K562 (cell line): ENCODE data around the gene ADCY4.

Experiments
- CBX1 ChIP-seq: sonication (generic); IDR thresholded peaks from 2 replicates; pipeline ENCODE4 v1.6.1; 2016; ENCODE audit warnings: antibody characterized with exemption, low read depth, mild to moderate bottlenecking
- HLTF ChIP-seq: fragments of 450-650 bp; IDR thresholded peaks from 2 replicates; pipeline ENCODE4 v1.6.1; 2016
- NFIC ChIP-seq: fragments of 450-650 bp; IDR thresholded peaks from 2 replicates; pipeline ENCODE4 v1.6.1; 2017; ENCODE audit warnings: mild to moderate bottlenecking, inconsistent platforms
- RAD21 ChIP-seq, 2 experiments: fragments of 250-450 bp in 1 of 2; fragments of 450-650 bp in 1 of 2; sonication (Bioruptor Pico) in 1 of 2; formaldehyde crosslinking in 1 of 2; IDR thresholded peaks in 1 of 2; conservative IDR thresholded peaks in 1 of 2; 2 replicates each; pipeline versions ENCODE4 v1.4.0 to v1.8.0; 2020 to 2022; ENCODE audit warnings: mild to moderate bottlenecking in 2 of 2, moderate library complexity in 1 of 2
- ZBED1 ChIP-seq: IDR thresholded peaks from 2 replicates; pipeline ENCODE4 v1.6.1; 2014
- ZBTB1 ChIP-seq: sonication (generic); formaldehyde crosslinking; IDR thresholded peaks from 2 replicates; pipeline ENCODE4 v1.8.1; 2023; ENCODE audit warnings: missing genetic modification reagents, low read depth, mild to moderate bottlenecking, borderline replicate concordance
- ZNF76 ChIP-seq: fragments of 250-450 bp; sonication (Bioruptor Pico); IDR thresholded peaks from 2 replicates; pipeline ENCODE4 v1.4.0; 2020; ENCODE audit warnings: mild to moderate bottlenecking, moderate library complexity, borderline replicate concordance
- TF ChIP-seq, protein P1 (sequence below), 3 experiments: IDR thresholded peaks in 2 of 3; conservative IDR thresholded peaks in 1 of 3; 2 replicates each; pipeline ENCODE4 v1.5.1; 2011 to 2012; ENCODE audit warnings: low read length in 3 of 3, mild to moderate bottlenecking in 3 of 3, control low read depth in 2 of 3, improper control_type of control experiment in 1 of 3, inconsistent platforms in 1 of 3, low read depth in 1 of 3, mixed read lengths in 1 of 3, moderate library complexity in 1 of 3; ENCODE audit not compliant: insufficient read depth in 2 of 3
- TF ChIP-seq, protein P2 (sequence below): IDR thresholded peaks from 3 replicates; pipeline ENCODE4 v1.6.1; 2011; ENCODE audit warnings: borderline replicate concordance, mild to moderate bottlenecking; ENCODE audit not compliant: insufficient read length, insufficient read depth
- TF ChIP-seq, protein P3 (sequence below): fragments of 250-450 bp; sonication (Bioruptor Pico); IDR thresholded peaks from 2 replicates; pipeline ENCODE4 v1.4.0; 2020; ENCODE audit warnings: mild to moderate bottlenecking, moderate library complexity, borderline replicate concordance
- TF ChIP-seq, protein P4 (sequence below): fragments of 450-650 bp; conservative IDR thresholded peaks from 2 replicates; pipeline ENCODE4 v1.6.1; 2016; ENCODE audit warnings: missing genetic modification characterization, low read depth, mild to moderate bottlenecking, missing compliant biosample characterization, moderate library complexity

DNA sequence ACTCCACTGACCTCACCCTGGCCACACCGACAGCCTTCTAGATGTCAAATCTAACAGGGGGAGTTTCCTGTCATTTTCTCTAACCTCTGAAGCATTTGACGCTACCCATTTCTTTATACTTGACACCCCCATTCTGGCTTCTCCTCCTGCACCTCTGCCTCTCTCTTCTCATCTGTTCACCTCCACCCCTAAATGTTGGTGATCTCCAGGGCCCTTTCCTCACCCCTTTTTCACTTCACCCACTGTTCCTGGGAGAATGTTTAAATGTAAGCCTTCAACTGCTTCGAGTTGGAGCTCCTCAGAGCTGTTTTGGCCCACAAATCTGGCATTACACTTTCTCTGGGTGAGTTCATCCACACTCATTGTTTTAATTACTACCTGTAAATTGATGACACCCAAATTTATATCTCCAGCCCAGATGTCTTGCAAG lies 63.0 kb downstream of the ADCY4 start:
- TF ChIP-seq, protein P1, sequence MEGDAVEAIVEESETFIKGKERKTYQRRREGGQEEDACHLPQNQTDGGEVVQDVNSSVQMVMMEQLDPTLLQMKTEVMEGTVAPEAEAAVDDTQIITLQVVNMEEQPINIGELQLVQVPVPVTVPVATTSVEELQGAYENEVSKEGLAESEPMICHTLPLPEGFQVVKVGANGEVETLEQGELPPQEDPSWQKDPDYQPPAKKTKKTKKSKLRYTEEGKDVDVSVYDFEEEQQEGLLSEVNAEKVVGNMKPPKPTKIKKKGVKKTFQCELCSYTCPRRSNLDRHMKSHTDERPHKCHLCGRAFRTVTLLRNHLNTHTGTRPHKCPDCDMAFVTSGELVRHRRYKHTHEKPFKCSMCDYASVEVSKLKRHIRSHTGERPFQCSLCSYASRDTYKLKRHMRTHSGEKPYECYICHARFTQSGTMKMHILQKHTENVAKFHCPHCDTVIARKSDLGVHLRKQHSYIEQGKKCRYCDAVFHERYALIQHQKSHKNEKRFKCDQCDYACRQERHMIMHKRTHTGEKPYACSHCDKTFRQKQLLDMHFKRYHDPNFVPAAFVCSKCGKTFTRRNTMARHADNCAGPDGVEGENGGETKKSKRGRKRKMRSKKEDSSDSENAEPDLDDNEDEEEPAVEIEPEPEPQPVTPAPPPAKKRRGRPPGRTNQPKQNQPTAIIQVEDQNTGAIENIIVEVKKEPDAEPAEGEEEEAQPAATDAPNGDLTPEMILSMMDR (IDR thresholded peaks at IDR 0.05 in 2 of 3, conservative IDR thresholded peaks at IDR 0.05 in 1 of 3; ENCODE audit: insufficient read depth in 2 of 3, low read depth in 1 of 3, low read length in 3 of 3): no peak
- TF ChIP-seq HLTF (no peak), CBX1 (no peak), ZBTB1 (CRISPR knock-in tag) (no peak), RAD21 (CRISPR knock-in tag; conservative IDR thresholded peaks at IDR 0.05 in 1 of 2, IDR thresholded peaks at IDR 0.05 in 1 of 2) (no peak), NFIC (no peak), ZNF76 (CRISPR knock-in tag) (no peak), ZBED1 (no peak)
- TF ChIP-seq, protein P2, sequence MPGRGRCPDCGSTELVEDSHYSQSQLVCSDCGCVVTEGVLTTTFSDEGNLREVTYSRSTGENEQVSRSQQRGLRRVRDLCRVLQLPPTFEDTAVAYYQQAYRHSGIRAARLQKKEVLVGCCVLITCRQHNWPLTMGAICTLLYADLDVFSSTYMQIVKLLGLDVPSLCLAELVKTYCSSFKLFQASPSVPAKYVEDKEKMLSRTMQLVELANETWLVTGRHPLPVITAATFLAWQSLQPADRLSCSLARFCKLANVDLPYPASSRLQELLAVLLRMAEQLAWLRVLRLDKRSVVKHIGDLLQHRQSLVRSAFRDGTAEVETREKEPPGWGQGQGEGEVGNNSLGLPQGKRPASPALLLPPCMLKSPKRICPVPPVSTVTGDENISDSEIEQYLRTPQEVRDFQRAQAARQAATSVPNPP: no peak
- TF ChIP-seq, protein P3, sequence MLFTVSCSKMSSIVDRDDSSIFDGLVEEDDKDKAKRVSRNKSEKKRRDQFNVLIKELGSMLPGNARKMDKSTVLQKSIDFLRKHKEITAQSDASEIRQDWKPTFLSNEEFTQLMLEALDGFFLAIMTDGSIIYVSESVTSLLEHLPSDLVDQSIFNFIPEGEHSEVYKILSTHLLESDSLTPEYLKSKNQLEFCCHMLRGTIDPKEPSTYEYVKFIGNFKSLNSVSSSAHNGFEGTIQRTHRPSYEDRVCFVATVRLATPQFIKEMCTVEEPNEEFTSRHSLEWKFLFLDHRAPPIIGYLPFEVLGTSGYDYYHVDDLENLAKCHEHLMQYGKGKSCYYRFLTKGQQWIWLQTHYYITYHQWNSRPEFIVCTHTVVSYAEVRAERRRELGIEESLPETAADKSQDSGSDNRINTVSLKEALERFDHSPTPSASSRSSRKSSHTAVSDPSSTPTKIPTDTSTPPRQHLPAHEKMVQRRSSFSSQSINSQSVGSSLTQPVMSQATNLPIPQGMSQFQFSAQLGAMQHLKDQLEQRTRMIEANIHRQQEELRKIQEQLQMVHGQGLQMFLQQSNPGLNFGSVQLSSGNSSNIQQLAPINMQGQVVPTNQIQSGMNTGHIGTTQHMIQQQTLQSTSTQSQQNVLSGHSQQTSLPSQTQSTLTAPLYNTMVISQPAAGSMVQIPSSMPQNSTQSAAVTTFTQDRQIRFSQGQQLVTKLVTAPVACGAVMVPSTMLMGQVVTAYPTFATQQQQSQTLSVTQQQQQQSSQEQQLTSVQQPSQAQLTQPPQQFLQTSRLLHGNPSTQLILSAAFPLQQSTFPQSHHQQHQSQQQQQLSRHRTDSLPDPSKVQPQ (CRISPR knock-in tag): no peak
- TF ChIP-seq, protein P4, sequence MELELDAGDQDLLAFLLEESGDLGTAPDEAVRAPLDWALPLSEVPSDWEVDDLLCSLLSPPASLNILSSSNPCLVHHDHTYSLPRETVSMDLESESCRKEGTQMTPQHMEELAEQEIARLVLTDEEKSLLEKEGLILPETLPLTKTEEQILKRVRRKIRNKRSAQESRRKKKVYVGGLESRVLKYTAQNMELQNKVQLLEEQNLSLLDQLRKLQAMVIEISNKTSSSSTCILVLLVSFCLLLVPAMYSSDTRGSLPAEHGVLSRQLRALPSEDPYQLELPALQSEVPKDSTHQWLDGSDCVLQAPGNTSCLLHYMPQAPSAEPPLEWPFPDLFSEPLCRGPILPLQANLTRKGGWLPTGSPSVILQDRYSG (tag): no peak
